ENCODE measurements around the gene TMEM109. TPM values are rescaled to one million over a fixed set of nuclear protein-coding genes. Genes with fewer than 3 reads are reported as not detected.

TMEM109 gene
- total RNA-seq, 6 experiments from 2014 or later: 29.0 to 40.9 (median 34.1) TPM

GRCh38 chr11:60915248-60915914, 1.4 kb downstream of the TMEM109 start:
- Histone ChIP-seq H3K4me3 (peak overlapping the region; percentile 84 to 93 (median 86)), H3K36me3 (peaks cover 0 to 9% (median 1%) of the 10 kb centered on the region in 4 donors), H3K9me3 (no peaks in the 10 kb centered on the region), H3K4me1 (peaks cover 0 to 12% (median 0%) of the 10 kb centered on the region in 4 donors), H3K27me3 (no peaks in the 10 kb centered on the region), H3K27ac (no peak overlapping the region)
- DNase-seq: no peak
- intact Hi-C loops (cut with DNase I): no loop called here
- peak; percentile 3 to 19 (median 10) for ATAC-seq
- 36% methylated on average over 16 of the region's 17 CpGs for WGBS (ENCODE audit: insufficient coverage, low coverage, low lambda C conversion rate, missing lambda C conversion rate)
- TF ChIP-seq POLR2A (IDR thresholded peaks at IDR 0.05) (no peak), CTCF (IDR thresholded peaks at IDR 0.05) (peak in 2 of 4 donors; percentile 12 to 19)

DNA sequence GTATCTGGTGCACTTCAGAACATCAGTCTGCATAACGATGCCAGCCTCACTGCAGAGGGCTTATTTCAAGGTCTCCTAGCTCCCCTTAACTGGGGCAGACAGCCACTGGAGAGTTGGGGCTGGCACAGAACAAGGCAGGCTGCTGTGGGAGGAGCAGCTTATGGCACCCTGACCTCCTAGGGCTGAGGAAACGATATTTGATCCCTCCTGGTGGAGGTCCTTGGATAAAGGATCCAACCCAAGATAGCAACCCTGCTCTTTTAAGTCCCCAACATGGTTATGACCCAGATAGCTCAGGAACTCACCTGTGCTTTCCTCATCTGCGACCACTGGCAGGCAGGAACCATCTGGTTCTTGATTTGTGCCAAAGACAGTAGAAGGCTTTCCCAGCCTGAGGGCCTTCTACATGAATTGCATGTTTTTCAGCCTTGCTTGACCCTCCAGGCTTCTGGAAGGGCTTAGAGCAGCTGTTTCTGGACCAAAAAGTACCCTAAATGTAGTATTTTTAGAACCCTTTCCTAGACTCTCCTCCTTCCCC, 2.8 kb downstream of the TMEM109 start:
- peaks cover 0 to 22% (median 11%) of the 10 kb centered on the region in 4 donors for H3K36me3 ChIP-seq
- intact Hi-C loops (cut with DNase I): no loop called here
- H3K27me3 ChIP-seq: no peaks in the 10 kb centered on the region
- no peak for TF ChIP-seq CTCF (IDR thresholded peaks at IDR 0.05)
- no peak for TF ChIP-seq POLR2A (IDR thresholded peaks at IDR 0.05)
- ATAC-seq: no peak
- no peak overlapping the region for H3K27ac ChIP-seq
- WGBS (ENCODE audit: insufficient coverage, low coverage, low lambda C conversion rate, missing lambda C conversion rate): 80% methylated on average over 3 of the region's 3 CpGs
- H3K4me1 ChIP-seq: peaks cover 0 to 12% (median 0%) of the 10 kb centered on the region in 4 donors
- H3K9me3 ChIP-seq: no peaks in the 10 kb centered on the region
- DNase-seq: no peak
- no peak overlapping the region for H3K4me3 ChIP-seq

- intact Hi-C loops (cut with DNase I): no loop called here
These were observed 3.3 kb downstream of the TMEM109 start for GRCh38 chr11:60917267-60917666.

GRCh38 chr11:60918251-60918938, 4.4 kb downstream of the TMEM109 start:
- H3K4me1 ChIP-seq: peaks cover 0 to 7% (median 0%) of the 10 kb centered on the region in 4 donors
- DNase-seq: no peak
- TF ChIP-seq POLR2A (IDR thresholded peaks at IDR 0.05) (no peak), CTCF (IDR thresholded peaks at IDR 0.05) (no peak)
- no peak for ATAC-seq
- intact Hi-C loops (cut with DNase I): no loop called here
- no peaks in the 10 kb centered on the region for H3K9me3 ChIP-seq
- H3K27me3 ChIP-seq: no peaks in the 10 kb centered on the region
- WGBS (ENCODE audit: insufficient coverage, low coverage, low lambda C conversion rate, missing lambda C conversion rate): 72% methylated on average over 4 of the region's 4 CpGs
- H3K27ac ChIP-seq: no peak overlapping the region
- H3K36me3 ChIP-seq: peaks cover 0 to 27% (median 14%) of the 10 kb centered on the region in 4 donors
- H3K4me3 ChIP-seq: no peak overlapping the region

More at GRCh38 chr11:60917267-60917666, 3.3 kb downstream of the TMEM109 start:
- H3K36me3 ChIP-seq: peaks cover 0 to 26% (median 14%) of the 10 kb centered on the region in 4 donors
- 100% methylated on average over 1 of the region's 1 CpG for WGBS (ENCODE audit: insufficient coverage, low coverage, low lambda C conversion rate, missing lambda C conversion rate)
- no peak overlapping the region for H3K4me3 ChIP-seq
- DNase-seq (no peak), ATAC-seq (no peak)
- H3K27ac ChIP-seq: no peak overlapping the region
- peaks cover 0 to 12% (median 0%) of the 10 kb centered on the region in 4 donors for H3K4me1 ChIP-seq
- no peaks in the 10 kb centered on the region for H3K27me3 ChIP-seq
- TF ChIP-seq POLR2A (IDR thresholded peaks at IDR 0.05): no peak
- no peaks in the 10 kb centered on the region for H3K9me3 ChIP-seq

GRCh38 chr11:60918939-60919265, 4.9 kb downstream of the TMEM109 start:
- ATAC-seq (no peak), DNase-seq (no peak)
- Histone ChIP-seq H3K4me1 (peaks cover 0 to 6% (median 0%) of the 10 kb centered on the region in 4 donors), H3K27ac (no peak overlapping the region), H3K36me3 (peaks cover 0 to 27% (median 14%) of the 10 kb centered on the region in 4 donors), H3K4me3 (no peak overlapping the region), H3K27me3 (no peaks in the 10 kb centered on the region), H3K9me3 (no peaks in the 10 kb centered on the region)
- intact Hi-C loops (cut with DNase I): no loop called here
- no peak for TF ChIP-seq CTCF (IDR thresholded peaks at IDR 0.05)
- TF ChIP-seq POLR2A (IDR thresholded peaks at IDR 0.05): no peak
- WGBS (ENCODE audit: insufficient coverage, low coverage, low lambda C conversion rate, missing lambda C conversion rate): 22% methylated on average over 1 of the region's 2 CpGs
